HG03439 (cell line): ENCODE results near the gene TBX3.

Experiments used
- ATAC-seq: cut with Tn5 transposase; IDR thresholded peaks from one replicate; pipeline ENCODE4 v1.9.1; 2021; ENCODE audit warnings: mild to moderate bottlenecking, moderate library complexity; ENCODE audit not compliant: unreplicated experiment

Gene TBX3

GRCh38 chr12:114628199-114628598 is 55.8 kb downstream of the TBX3 start:
- ATAC-seq, result no peak

DNA sequence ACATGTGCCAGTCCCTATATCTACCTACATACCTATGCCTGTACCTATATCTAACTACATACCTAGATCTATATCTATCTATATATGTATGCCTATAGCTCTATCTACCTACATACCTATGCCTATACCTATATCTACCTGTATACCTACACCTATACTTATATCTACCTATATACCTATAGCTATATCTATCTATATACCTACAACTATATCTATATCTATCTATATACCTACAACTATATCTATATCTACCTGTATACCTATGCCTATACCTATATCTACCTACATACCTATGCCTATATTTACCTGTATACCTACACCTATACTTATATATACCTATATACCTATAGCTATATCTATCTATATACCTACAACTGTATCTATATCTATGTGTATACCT is 56.6 kb downstream of the TBX3 start:
- no peak for ATAC-seq

- ATAC-seq, result no peak
Observed at GRCh38 chr12:114625294-114625851, 58.6 kb downstream of the TBX3 start.

DNA sequence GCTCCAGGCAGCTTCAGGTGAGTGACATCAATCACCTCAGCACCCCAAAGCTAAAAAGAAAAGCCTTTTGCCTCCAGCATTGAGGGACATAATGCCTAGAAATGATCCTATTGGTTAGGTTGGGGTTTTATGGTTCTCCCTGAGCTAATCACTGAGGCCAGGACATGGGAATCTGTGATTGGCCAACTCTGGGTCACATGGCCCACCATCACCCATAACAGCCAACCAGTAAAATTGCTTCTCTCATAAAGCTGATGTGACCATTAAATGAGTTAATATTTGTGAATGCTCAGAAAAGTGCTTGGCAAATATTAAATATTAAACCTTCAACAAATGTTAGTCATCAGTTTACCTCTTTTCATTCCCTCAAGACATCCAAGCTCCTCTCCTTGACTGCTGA is 60.2 kb downstream of the TBX3 start:
- no peak for ATAC-seq
